Activated CD4-positive, alpha-beta T cell treated with anti-CD3 and anti-CD28 coated beads for 1 hour (primary cell): ENCODE measurements around the gene CENPX.

Experiments
- DNase-seq: peaks from one replicate; pipeline ENCODE4 v3.0.0-alpha.2; 2020

The CENPX gene

DNA sequence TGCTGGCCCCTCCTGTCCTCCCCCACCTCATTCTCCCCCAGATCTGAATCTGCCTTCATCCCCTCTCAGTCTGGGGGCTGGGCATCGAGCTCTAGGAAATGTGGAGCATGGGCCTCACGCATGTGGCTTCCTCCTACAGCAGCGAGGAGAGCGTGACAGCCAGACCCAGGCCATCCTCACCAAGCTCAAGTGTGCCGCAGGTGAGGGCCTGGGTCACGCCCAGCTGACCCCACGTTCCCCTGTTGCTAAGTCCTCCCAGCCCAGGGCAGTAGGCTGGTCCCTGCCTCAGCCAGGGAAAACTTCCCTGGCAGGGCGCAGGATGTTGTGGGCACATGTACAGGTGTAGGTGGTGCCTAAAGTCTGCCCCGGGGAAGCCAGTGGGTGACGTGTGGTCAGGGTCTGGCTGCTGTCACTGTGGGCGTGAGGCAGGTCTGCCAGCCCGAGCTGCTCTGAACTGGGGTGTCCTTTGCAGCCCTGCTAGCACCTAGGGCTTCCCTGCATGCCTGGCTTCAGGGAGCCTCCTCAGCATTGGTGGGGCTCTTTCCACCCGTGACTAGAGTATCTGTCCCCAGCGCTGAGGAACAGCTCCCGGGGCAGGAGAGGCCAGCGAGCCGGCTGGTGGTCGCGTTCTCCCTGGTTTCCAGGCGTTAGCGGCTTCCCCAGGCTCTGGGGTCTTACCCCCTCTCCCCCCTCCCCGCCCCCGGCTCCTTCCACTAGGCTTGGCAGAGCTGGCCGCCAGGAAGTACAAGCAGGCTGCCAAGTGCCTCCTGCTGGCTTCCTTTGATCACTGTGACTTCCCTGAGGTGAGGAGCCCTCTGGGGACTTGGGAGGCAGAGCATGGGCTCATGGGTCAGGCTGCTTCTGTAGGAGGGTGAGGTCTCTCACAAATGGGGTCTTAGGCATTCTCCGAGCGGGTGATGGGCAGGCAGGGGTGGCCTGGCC, 32.6 kb upstream of the CENPX start:
- DNase-seq, result no peak

DNA sequence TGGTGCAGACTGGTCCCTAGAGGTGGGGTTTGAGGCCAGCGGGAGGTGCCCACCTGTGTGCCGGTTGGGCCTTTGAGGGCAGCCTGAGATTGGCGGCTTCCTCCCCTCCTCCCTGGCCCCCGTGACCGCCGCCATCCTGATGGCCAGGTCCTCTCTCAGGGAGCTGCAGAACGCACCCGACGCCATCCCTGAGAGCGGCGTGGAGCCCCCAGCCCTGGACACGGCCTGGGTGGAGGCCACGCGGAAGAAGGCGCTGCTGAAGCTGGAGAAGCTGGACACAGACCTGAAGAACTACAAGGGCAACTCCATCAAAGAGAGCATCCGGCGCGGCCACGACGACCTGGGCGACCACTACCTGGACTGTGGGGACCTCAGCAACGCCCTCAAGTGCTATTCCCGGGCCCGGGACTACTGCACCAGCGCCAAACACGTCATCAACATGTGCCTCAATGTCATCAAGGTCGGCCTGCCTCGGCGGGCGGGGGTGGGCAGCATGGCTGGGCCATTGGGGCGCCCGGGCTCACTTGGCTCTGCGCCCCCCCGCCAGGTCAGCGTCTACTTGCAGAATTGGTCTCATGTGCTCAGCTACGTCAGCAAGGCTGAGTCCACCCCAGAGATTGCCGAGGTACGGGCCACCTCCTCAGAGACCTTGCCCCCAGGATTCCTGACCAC, 31.8 kb upstream of the CENPX start:
- DNase-seq, result no peak

DNA sequence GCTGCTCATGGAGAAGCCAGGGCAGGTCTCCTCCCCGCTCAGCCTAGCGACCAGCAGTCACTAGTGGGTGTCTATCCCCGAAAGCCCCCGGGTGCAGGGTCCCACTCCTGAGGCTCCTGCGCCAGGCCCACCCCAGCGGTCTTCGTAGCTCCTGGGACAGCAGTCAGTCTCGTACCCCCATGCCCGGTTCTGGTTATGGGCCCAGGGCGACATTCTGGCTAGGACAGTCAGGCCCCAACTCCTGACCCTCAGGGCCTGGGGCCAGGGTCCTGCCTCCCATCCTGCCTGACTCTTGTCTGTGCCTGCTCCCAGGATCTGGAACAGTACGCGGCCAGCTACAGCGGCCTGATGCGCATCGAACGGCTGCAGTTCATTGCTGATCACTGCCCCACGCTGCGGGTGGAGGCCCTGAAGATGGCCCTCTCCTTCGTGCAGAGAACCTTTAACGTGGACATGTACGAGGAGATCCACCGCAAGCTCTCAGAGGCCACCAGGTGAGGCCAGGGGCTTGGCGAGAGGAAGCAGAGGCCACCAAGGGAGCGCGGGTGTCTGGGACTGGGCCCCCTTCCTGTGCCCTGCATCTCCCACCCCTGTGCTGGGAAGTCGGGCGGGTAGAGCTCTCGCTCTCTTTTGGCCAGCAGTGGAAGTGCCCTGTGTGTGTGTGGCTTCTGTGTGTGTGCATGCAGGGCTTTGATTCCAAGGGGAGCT, 31.0 kb upstream of the CENPX start:
- DNase-seq, result no peak

DNA sequence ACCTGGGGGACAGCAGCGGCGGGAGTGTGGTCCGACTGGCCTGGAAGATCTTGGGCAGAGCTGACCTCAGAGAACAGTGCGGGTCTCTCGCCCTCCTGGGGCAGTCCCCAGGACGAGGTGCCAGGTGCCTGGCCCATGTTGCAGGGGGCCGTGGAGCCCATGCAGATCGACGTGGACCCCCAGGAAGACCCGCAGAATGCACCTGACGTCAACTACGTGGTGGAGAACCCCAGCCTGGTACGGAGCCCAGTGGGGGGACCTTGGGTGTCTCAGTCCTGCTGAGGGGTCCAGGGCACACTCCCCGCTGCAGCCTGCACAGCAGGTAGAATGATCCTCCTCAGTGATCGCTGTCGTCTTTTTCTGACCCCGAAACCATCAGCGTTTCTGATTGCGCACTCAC, 30.5 kb upstream of the CENPX start:
- DNase-seq, result no peak

DNA sequence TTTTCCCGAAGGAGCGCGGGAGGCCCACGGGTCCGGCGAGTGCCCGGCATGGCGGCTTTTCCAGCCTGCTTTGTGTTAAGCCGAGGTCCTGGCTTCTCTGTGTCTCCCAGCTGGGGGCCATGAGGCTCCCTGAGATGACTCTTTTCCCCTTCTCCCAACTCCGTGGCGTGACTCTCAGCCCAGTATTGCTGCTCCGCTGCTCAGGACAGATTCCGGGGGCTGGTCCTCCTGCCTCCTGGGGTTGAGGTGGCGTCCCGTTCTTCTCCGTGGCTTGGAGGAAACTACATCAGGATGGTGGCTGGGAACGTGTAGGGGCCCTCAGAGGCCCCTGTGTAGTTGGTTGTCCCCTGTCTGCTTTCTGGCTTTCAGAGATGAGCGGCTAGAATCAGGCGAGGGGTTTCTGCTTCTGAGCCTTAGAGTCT, 30.0 kb upstream of the CENPX start:
- DNase-seq, result no peak

DNA sequence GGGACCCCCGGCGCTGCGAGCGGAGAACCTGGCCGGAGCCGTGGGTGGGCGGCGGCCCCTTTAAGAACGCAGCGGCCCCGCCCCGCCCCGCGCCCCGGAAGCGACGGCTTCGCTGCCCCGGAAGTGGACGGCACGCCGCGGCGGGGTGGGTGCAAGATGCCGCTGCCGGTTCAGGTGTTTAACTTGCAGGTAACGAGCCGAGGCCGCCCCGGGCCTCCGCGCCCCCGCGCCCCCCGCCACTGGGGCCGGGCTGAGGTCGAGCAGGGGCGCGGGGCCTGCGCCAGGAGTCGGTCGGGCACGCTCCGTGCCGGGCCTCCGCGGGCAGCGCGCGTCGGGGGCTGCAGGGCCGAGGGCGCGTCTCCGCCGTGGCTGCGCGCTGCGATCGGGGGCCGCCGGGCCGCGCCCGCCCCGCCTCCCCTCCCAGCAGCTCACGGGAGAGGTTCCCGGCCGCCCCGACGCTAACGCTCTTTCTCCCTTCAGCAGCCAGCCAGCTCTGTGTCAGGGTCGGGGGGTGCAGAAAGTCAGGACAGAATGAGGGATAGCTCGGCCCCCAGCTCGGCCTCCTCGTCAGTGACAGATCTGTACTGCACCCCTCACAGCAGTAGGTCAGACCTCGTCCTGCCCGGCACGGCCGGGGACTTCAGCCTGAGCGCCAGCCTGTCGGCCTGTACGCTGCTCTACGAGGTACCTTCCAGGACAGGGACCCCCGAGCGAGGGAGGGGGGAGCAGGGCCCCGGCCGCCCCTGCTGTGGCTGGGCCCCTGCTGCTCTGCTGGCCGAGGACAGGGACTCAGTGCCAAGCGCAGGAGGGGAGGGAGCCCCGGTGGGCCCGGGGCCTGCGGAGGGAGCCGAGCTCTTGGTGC, 29.3 kb upstream of the CENPX start, which contains the start of the genes GPS1 and RFNG:
GPS1 (plus strand) TSS at position 123 of the 862 bp plus-strand sequence; CDS start at position 157, 34 bp downstream.
RFNG (minus strand) TSS at position 36 of the 862 bp plus-strand sequence. CDS start 45 bp downstream, outside the sequence.
- DNase-seq, result peak; percentile 74

DNA sequence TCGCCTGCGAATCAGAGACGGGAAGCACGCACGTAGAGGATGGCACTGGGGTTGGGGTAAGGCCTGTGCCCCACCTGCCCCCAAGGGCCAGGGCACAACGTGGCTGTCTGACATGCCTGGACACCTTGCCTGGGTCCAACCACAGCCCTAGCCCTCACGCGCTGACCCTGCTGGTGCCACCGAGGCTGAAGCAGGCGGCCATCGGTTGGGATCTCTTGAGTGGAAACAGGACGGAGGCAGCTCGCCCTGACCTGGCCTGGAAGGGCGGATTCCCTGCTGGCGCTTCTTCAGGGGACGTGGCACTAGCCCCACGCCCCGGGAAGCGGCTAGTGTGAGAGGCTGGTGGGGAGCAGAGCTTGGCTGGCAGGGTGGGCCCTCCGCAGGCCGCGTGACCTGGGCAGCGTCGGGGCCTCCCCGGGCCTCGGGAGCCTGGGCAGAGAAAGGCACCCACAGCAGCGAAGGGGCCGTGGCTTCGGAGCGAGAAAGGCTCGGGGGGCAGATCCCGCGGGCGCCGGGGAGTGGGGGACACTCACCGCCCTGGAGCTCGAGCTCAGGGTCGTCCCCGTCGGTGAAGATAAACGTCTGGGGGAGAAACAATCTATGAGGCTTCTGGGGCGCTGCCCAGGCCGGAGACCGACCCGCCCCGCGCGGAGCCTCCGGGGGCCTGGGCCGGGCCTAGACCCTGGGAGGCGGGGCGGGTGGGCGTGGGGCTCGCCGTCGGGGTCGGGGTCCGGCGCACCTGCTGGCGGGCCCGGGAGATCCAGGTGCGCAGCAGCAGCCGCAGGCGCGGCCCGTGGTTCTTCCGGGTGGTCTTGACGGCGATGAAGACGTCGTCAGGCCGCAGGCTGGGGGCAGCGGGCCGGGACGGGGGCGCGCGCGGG, 28.3 kb upstream of the CENPX start:
- no peak for DNase-seq

DNA sequence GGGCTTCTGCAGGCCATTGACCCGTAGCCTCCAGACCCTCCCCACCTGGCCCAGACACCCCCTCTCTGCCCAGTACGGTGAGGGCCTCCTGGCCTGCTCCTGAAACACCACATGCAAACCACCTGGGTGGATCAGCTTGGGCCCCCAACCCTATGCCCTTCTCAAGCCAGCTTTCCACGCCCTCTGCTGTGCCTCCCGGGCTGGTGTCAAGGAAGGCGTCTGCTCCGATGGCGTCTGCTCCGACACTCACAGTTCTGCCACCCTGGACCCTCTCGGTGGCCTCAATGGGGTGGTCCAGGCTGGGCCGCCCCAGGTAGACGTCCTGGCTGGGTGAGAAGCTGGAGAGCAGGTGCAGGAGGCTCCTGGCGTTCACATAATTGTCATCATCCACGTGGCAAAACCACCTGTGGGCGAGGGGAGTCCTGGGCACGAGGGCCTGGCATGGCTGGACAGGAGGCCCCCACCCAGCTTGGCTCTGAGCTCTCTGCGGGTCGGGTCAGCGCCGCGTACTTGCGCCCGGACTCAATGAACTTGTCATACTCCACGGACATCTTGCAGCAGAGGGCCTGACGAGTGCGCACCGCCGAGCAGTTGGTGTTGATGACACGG, 27.6 kb upstream of the CENPX start:
- no peak for DNase-seq

DNA sequence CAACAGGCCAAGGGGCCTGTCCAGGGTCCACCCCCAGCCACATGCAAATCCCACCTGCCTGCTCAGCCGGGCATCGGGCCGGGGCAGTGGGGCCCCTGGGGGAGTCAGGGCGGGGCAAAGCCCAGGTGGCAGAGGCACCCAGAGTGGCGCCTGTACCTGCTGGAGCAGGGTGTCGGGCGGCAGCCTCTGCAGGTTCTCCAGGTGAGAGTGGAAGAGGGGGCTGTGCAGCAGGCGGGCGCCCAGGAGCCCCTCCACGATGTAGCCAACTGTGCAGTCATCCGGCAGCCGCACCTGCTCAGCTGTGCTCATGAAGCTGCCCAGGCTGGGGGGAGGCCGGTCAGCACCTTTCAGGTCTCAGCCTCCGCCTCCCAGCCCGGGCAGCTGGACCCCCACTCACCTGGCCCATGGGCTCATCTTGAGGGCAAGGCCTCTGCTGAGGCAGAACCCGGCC, 26.9 kb upstream of the CENPX start:
- DNase-seq, result no peak

DNA sequence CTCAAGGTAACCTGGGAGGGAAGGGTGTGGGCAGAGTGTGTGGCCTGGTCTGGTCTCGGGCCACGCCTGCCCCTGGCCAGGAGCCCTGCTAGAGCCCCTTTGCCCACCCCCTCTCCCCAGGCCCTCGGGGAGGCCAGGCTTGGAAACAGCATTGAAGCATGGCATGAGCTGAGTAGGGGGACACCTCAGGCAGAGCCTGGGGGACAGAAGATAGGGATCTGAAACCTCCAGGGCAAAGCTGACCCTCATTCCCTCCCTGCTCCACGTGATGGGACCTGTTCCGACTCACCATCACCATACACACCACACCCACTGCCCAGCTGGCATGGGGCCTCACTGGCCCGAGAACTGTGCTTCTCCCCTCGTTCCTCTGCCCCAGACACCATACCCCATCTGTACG, 26.4 kb upstream of the CENPX start:
- no peak for DNase-seq

DNA sequence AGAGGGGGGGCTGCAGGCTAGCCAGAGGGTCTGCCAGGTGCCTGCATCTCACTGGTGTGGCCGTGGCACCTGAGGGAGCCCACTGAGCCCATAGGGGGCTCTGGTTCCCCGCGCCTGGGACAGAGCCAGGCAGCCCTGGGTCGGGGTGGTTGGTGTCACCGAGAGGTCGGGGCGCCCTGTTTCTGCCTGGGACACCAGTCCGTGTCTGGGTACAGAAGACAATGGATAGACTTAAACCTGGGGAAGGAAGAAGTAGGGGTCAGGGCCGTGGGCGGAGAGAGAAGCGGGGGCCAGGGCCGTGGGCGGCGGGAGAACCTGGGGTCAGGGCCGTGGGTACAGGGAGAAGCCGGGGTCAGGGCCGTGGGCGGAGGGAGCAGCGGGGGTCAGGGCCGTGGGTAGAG, 25.9 kb upstream of the CENPX start:
- no peak for DNase-seq

DNA sequence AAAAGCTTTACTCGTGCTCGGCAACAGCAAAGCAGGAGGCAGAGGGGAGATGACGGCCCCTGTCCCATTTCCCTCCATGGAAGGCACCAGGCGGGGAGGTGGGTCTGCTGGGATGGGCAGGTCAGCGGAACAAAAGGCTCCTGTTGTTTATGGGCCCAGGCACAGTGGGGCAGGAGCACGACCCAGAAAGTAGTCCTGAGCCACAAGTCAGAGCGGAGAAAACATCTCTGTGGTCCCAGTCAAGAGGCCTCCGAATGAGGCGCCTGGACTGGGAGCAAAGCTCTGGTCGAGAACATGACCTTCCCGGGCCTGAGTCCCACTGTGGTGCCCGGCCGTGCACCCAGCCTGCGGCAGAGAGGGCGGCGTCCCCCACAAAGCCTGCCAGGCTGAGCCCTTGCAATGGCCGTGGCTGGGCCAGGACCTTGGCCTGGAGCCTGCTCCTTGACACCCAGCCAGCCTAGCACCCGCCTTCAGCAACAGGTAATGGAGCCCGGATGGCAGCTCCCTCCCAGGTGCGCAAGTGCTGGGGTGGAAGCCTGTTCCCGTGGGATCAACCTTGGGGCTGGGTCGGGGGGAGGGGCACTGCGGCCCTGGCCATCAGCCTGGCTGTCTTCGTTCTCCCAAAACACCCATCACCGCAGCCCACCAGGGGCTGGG, 25.4 kb upstream of the CENPX start:
- no peak for DNase-seq

DNA sequence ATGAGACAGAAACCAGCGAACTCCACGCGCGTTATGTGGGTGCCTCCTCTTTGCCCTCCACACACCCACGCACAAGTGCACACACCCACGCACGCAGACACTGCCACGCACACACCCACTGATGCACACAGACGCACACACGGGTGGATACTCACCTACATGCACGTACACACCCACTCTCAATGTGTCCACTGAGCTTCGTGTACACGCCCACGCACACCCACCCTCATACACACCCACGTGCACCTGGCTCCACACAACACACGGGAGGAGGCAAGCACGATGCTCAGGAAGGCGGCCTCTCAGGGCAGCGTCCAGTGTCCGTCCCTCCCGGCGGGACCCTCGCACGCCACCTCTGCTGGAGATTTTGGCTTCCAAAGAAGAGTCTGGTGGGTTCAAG, 24.7 kb upstream of the CENPX start:
- DNase-seq, result no peak

DNA sequence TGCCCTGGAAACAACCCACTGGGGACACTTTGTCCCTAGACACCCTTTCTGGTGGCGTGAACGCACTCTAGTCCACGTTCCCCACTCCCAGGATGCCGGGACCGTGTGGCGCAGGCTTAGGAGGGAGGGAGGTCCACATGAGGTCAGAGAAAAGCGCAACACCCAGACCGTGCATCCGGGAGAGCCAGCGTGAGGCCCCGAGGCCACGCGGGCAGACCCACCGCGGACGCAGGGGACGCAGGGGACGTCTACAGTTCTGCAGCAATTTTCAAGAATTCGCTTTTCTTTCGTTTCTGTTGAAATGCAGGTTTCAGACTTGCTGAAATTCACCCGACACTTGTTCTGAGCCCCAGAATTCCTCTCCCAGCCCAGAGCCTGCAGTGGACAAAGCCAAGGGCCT, 24.2 kb upstream of the CENPX start:
- DNase-seq, result no peak

DNA sequence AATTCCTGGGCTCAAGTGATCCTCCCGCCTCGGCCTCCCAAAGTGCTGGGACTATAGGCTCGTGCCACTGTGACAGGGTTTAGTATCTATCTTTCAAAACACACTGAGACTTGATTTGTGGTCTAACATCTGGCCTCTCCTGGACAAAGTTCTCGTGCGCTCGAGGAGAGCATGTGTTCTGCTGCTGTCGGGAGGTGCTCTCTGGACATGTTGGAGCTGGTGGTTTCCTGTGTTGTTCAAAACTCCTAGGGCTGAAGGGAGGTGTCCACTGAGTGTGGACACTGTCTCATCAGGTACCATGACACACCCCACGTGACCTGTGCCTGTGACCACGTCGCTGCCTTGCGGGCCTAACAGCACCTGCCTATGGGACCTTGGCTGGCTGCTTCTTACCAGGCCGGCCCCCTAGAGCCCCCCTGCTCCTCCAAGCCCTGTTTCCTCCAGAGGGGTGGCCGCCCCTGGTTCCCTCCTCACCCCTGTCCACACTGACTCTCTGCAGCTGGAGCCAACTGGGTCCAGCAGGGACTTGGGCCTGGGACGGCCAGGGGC, 23.3 kb upstream of the CENPX start:
- no peak for DNase-seq

DNA sequence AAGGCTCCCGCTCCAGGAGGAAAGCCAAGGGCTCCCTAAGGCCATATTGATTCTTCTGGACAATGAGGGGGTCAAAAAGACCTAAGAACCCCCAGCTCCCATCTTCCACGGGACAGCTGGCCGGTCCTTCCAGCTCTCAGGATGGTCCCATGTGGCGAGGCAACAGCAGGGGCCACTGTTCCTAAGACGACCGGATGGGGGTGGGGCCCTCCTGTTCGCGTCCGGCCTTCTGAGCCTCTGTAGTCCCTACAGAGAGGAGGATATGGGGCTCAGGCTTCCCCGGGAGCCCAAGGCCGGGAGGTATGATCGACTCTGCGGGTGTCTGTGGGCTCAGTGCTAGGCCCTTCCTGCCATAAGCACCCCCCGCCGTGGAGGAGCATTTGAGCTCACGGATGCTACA, 20.8 kb upstream of the CENPX start:
- DNase-seq, result no peak

DNA sequence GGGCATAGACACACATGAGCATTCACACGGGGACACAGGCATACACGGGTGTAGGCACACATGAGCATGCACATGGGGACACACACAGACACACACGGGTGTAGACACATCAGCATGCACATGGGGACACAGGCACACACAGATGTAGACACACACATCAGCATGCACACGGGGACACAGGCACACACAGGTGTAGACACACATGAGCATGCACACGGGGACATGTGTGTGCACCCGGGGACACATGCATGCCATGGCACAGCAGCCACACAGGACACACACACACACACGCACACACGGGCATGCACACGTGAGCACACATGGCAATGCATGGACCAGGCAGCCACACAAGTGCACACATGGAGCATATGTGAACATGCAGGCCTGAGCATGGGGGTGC, 20.0 kb upstream of the CENPX start:
- DNase-seq, result no peak

DNA sequence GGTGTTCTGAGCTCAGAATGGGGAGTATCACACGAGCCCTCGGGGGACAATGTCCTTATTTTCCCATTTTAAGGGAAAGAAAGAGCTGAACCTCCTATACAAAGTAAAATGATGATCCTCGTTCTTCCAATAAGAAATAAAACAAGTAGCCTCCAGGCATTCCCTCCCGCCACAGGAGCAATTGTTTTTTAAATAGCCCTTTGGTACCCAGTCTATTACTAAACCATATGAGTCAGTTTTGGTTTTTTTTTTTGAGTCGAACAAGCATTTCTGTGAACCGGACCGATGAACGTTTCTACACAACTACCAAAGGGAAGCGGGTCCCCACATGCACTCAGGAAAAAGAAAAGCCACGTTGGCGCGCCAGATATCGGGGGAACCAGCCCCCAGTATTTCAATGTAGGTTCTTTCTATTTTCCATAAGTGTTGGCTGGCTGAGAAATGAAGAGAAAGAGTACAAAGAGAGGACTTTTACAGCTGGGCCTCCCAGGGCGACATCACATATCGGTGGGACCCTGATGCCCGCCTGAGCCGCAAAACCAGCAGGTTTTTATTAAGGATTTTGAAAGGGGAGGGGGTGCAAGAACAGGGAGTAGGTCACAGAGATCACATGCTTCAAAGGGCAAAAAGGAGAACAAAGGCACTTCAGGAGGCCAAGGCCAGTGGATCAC, 18.6 kb upstream of the CENPX start:
- no peak for DNase-seq

DNA sequence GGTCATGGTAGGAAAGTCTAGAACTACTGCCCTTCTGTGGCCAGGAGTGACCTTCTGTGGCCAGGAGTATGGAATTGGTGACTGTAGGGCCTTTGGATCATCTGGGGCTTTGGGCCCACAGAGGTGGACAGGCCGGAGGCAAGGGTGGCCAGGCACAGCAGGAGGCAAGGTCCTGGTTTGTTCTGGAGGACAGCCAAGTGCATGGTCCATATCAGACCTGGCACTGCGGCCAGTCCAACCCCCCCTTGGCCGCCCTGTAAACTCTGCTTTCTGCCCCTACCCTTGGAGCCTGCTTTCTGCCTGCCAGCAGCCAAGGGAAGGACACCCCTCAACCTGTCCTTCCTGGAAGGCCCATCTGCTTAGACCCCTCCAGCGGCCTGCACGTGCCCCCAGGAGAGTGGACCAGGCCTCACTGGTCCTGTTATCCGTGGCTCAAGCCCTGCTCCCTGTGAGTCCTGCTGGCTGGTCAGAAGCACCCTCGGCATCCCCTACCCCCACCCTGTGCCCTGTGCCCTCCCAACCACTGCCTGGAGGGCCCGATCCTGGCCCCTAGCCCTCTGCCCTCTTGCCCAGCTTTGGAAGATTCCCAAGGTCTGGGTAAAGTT, 17.1 kb upstream of the CENPX start:
- no peak for DNase-seq
